Measurements from ENCODE around the gene TNS3. TPM values are rescaled to one million over a fixed set of nuclear protein-coding genes. Genes with fewer than 3 reads are reported as not detected.

TNS3 gene
- total RNA-seq, 4 donors from 2014 or later: 34.6 to 52.5 (median 48.6) TPM

- TF ChIP-seq POLR2AphosphoS5 (IDR thresholded peaks at IDR 0.05) (no peak), EP300 (IDR thresholded peaks at IDR 0.05) (no peak), POLR2A (IDR thresholded peaks at IDR 0.05; ENCODE audit: low read depth) (no peak)
- TF ChIP-seq, protein P1, sequence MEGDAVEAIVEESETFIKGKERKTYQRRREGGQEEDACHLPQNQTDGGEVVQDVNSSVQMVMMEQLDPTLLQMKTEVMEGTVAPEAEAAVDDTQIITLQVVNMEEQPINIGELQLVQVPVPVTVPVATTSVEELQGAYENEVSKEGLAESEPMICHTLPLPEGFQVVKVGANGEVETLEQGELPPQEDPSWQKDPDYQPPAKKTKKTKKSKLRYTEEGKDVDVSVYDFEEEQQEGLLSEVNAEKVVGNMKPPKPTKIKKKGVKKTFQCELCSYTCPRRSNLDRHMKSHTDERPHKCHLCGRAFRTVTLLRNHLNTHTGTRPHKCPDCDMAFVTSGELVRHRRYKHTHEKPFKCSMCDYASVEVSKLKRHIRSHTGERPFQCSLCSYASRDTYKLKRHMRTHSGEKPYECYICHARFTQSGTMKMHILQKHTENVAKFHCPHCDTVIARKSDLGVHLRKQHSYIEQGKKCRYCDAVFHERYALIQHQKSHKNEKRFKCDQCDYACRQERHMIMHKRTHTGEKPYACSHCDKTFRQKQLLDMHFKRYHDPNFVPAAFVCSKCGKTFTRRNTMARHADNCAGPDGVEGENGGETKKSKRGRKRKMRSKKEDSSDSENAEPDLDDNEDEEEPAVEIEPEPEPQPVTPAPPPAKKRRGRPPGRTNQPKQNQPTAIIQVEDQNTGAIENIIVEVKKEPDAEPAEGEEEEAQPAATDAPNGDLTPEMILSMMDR (IDR thresholded peaks at IDR 0.05): no peak
- peak; percentile 92 for DNase-seq (ENCODE audit: extremely low spot score)
- peak overlapping the region; percentile 66 to 75 (median 72) for H3K27ac ChIP-seq (replicated peaks in 1 of 4)
- peaks cover 0 to 4% (median 0%) of the 10 kb centered on the region in 4 donors for H3K36me3 ChIP-seq
- H3K4me3 ChIP-seq: peak overlapping the region; percentile 35 to 45 (median 38)
- 56% methylated on average over 8 of the region's 8 CpGs for WGBS
- no peaks in the 10 kb centered on the region for H3K9me3 ChIP-seq
- intact Hi-C loops (cut with DNase I): no loop called here
- peaks cover 35 to 43% (median 41%) of the 10 kb centered on the region in 4 donors for H3K4me1 ChIP-seq
- H3K27me3 ChIP-seq: no peaks in the 10 kb centered on the region
Measured at GRCh38 chr7:47326808-47327207, 255.1 kb downstream of the TNS3 start.

DNA sequence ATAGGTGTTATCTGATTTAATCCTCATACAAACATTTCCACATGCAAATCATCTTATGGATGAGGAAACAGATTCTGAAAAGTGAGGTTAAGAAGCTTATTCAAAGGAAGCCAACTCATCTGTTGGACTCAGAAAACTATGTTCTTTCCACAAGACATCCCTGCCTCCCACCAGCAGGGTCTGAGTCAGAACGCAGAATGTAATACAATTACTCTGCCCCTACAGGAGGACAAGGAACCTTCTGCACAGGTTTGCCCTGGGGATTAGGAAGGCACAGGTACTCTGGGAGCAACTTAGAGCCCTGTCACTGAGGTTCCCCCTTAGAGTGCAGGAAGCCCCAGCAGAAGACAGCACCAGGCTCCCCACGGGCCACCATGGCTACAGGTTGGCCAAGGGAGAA is 255.7 kb downstream of the TNS3 start:
- peak; percentile 57 for DNase-seq (ENCODE audit: extremely low spot score)
- peaks cover 0 to 6% (median under 1%) of the 10 kb centered on the region in 4 donors for H3K36me3 ChIP-seq
- H3K9me3 ChIP-seq: no peaks in the 10 kb centered on the region
- TF ChIP-seq, protein P1 (IDR thresholded peaks at IDR 0.05): no peak
- H3K27me3 ChIP-seq: no peaks in the 10 kb centered on the region
- intact Hi-C loops (cut with DNase I): no loop called here
- peak overlapping the region; percentile 66 to 75 (median 72) for H3K27ac ChIP-seq (replicated peaks in 1 of 4)
- 94% methylated on average over 2 of the region's 2 CpGs for WGBS
- peak overlapping the region in 2 of 4 donors; percentile 35 to 41 for H3K4me3 ChIP-seq
- peaks cover 35 to 43% (median 41%) of the 10 kb centered on the region in 4 donors for H3K4me1 ChIP-seq

DNA sequence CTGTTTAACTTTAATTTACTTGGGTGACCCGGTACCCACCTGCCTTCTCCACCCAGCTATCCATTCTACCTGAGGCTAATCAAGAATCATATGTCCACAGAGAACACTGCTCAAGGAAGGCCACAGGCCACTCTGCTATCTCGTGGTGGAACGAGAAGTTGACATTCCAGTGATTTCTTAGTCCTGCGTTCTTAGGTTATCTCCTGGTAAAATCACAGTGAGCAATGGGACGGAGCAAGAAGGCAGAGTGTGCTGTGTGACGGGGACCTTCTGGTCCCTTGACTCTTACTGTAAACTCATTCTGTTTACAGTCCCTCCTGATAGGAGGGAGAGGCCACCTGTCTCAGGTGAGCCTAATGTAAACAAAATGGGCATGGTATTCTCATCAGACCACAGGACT is 256.6 kb downstream of the TNS3 start:
- peak overlapping the region in 1 of 4 donors; percentile 18 for H3K27ac ChIP-seq (replicated peaks in 1 of 4)
- intact Hi-C loops (cut with DNase I): no loop called here
- no peaks in the 10 kb centered on the region for H3K9me3 ChIP-seq
- H3K4me1 ChIP-seq: peaks cover 35 to 37% (median 36%) of the 10 kb centered on the region in 4 donors
- TF ChIP-seq POLR2AphosphoS5 (IDR thresholded peaks at IDR 0.05) (no peak), EP300 (IDR thresholded peaks at IDR 0.05) (no peak), POLR2A (IDR thresholded peaks at IDR 0.05; ENCODE audit: low read depth) (no peak)
- TF ChIP-seq, protein P1 (IDR thresholded peaks at IDR 0.05): no peak
- H3K36me3 ChIP-seq: peaks cover 0 to 14% (median 8%) of the 10 kb centered on the region in 4 donors
- no peaks in the 10 kb centered on the region for H3K27me3 ChIP-seq
- no peak overlapping the region for H3K4me3 ChIP-seq
- 89% methylated on average over 6 of the region's 6 CpGs for WGBS
- DNase-seq (ENCODE audit: extremely low spot score): peak; percentile 37

DNA sequence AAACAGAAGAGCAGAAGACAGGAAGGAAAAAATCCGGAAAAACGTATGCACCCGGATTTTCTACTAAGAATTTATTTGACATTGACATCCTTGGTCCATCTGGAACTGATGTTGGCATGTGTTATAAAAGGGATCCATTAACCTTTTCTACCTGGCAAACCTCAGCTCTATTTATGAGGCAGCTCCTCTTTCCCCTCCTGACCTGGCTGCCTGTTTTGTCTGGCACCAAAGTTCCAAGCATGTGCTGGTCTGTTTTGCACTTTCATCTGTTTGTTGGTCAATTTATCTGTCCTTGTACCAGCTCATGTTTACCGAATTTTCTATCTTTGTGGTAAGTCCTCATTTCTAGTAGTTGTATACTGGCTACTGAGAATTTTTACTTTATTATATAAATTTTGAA is 258.0 kb downstream of the TNS3 start:
- Histone ChIP-seq H3K4me1 (peaks cover 21 to 29% (median 23%) of the 10 kb centered on the region in 4 donors), H3K9me3 (no peaks in the 10 kb centered on the region), H3K27ac (replicated peaks in 1 of 4) (no peak overlapping the region), H3K27me3 (no peaks in the 10 kb centered on the region), H3K36me3 (peaks cover 0 to 20% (median 11%) of the 10 kb centered on the region in 4 donors), H3K4me3 (no peak overlapping the region)
- DNase-seq (ENCODE audit: extremely low spot score): peak; percentile 60
- intact Hi-C loops (cut with DNase I): no loop called here
- WGBS: 91% methylated on average over 4 of the region's 4 CpGs
- no peak for TF ChIP-seq POLR2AphosphoS5 (IDR thresholded peaks at IDR 0.05)
- TF ChIP-seq EP300 (IDR thresholded peaks at IDR 0.05): no peak
- TF ChIP-seq POLR2A (IDR thresholded peaks at IDR 0.05; ENCODE audit: low read depth): no peak
- TF ChIP-seq, protein P1 (IDR thresholded peaks at IDR 0.05): no peak

DNA sequence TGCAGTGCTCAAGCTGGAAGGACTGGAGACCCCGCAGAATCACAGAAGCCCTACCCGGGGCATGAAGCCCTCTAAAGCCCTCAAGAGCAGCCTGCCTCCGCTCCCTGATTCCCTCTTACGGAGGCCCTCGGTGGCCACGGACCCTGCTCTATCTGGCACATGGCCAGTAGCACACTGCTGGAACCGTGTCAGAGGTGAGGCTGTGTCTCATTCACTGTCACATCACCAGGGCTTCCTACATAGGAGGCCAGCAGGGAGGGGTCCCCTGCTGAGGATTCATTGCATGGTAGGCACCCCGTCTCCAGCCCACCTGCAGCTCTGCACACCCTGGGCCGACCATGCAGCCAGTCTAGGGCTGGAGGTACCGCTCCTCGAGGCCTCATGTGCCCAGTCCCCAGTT is 259.2 kb downstream of the TNS3 start:
- 92% methylated on average over 11 of the region's 11 CpGs for WGBS
- peaks cover 0 to 28% (median 11%) of the 10 kb centered on the region in 4 donors for H3K36me3 ChIP-seq
- peaks cover 9 to 25% (median 11%) of the 10 kb centered on the region in 4 donors for H3K4me1 ChIP-seq
- H3K27me3 ChIP-seq: no peaks in the 10 kb centered on the region
- no peak overlapping the region for H3K4me3 ChIP-seq
- DNase-seq (ENCODE audit: extremely low spot score): peak; percentile 77
- H3K9me3 ChIP-seq: no peaks in the 10 kb centered on the region
- TF ChIP-seq, protein P1 (IDR thresholded peaks at IDR 0.05): no peak
- TF ChIP-seq POLR2AphosphoS5 (IDR thresholded peaks at IDR 0.05): no peak
- no peak for TF ChIP-seq POLR2A (IDR thresholded peaks at IDR 0.05; ENCODE audit: low read depth)
- TF ChIP-seq EP300 (IDR thresholded peaks at IDR 0.05): no peak
- intact Hi-C loops (cut with DNase I): no loop called here
- no peak overlapping the region for H3K27ac ChIP-seq (replicated peaks in 1 of 4)
